Liver (tissue), 3 donors: ENCODE measurements around the gene SUCLG2.

ENCODE experiments used
- FOXA1 ChIP-seq: IDR thresholded peaks from 2 replicates; pipeline ENCODE4 v1.6.1; 2016; ENCODE audit warnings: antibody characterized with exemption
- GABPA ChIP-seq, 2 donors: IDR thresholded peaks in 1 of 2; conservative IDR thresholded peaks in 1 of 2; 2 replicates each; pipeline ENCODE4 v1.6.1; 2016; ENCODE audit warnings: antibody characterized with exemption in 2 of 2, mild to moderate bottlenecking in 1 of 2, moderate library complexity in 1 of 2
- HNF4A ChIP-seq, 2 donors: conservative IDR thresholded peaks; 2 replicates each; pipeline ENCODE4 v1.6.1; 2016; ENCODE audit warnings: antibody characterized with exemption in 2 of 2, mild to moderate bottlenecking in 2 of 2
- JUND ChIP-seq, 2 donors: IDR thresholded peaks; 2 replicates each; pipeline ENCODE4 v1.6.1; 2016; ENCODE audit warnings: antibody characterized with exemption in 2 of 2
- RAD21 ChIP-seq, 2 donors: IDR thresholded peaks; 2 replicates each; pipeline ENCODE4 v1.6.1; 2016; ENCODE audit warnings: antibody characterized with exemption in 2 of 2, mild to moderate bottlenecking in 2 of 2
- REST ChIP-seq: IDR thresholded peaks from 2 replicates; pipeline ENCODE4 v1.6.1; 2016; ENCODE audit warnings: antibody characterized with exemption, mild to moderate bottlenecking
- YY1 ChIP-seq: IDR thresholded peaks from 2 replicates; pipeline ENCODE4 v1.6.1; 2016; ENCODE audit warnings: antibody characterized with exemption, mild to moderate bottlenecking
- TF ChIP-seq, protein P1 (sequence below): fragments of 150-350 bp; IDR thresholded peaks from 2 replicates; pipeline ENCODE4 v1.5.1; 2017; ENCODE audit warnings: improper control_type of control experiment, low read depth, low read length; ENCODE audit not compliant: missing input control
- TF ChIP-seq, protein P2 (sequence below): IDR thresholded peaks from 2 replicates; pipeline ENCODE4 v1.6.1; 2016; ENCODE audit warnings: antibody characterized with exemption
- TF ChIP-seq, protein P3 (sequence below): IDR thresholded peaks from 2 replicates; pipeline ENCODE4 v1.6.1; 2016; ENCODE audit warnings: antibody characterized with exemption
- donor health status: healthy.
- donor health status: healthy.

DNA sequence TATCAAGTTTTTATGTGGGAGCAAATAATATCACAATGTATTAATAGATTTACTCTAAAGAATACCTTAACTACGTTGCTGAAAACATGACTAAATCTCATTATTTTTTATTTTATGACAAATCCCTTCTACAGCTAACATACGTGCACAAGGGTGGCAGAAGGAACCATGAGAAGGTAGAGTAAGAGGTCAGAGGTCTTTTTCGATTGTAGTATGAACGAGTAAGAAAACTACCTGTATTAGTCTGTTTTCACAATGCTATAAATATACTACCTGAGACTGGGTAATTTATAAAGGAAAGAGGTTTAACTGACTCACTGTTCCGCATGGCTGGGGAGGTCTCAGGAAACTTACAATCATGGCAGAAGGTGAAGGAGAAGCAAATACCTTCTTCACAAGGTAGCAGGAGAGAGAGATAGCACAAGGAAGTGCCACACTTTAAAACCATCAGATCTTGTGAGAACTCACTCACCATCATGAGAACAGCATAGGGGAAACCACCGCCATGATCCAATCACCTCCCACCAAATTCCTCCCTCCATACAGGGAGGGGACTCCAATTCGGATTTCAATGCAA, 95.3 kb downstream of the SUCLG2 start:
- TF ChIP-seq, protein P1, sequence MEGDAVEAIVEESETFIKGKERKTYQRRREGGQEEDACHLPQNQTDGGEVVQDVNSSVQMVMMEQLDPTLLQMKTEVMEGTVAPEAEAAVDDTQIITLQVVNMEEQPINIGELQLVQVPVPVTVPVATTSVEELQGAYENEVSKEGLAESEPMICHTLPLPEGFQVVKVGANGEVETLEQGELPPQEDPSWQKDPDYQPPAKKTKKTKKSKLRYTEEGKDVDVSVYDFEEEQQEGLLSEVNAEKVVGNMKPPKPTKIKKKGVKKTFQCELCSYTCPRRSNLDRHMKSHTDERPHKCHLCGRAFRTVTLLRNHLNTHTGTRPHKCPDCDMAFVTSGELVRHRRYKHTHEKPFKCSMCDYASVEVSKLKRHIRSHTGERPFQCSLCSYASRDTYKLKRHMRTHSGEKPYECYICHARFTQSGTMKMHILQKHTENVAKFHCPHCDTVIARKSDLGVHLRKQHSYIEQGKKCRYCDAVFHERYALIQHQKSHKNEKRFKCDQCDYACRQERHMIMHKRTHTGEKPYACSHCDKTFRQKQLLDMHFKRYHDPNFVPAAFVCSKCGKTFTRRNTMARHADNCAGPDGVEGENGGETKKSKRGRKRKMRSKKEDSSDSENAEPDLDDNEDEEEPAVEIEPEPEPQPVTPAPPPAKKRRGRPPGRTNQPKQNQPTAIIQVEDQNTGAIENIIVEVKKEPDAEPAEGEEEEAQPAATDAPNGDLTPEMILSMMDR = no peak
- TF ChIP-seq, protein P2, sequence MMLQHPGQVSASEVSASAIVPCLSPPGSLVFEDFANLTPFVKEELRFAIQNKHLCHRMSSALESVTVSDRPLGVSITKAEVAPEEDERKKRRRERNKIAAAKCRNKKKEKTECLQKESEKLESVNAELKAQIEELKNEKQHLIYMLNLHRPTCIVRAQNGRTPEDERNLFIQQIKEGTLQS = no peak
- TF ChIP-seq JUND (IDR thresholded peaks at IDR 0.05) (no peak), FOXA1 (no peak), YY1 (no peak), RAD21 (IDR thresholded peaks at IDR 0.05) (no peak), HNF4A (conservative IDR thresholded peaks at IDR 0.05) (no peak), GABPA (IDR thresholded peaks at IDR 0.05 in 1 of 2, conservative IDR thresholded peaks at IDR 0.05 in 1 of 2) (no peak), REST (no peak)
- TF ChIP-seq, protein P3, sequence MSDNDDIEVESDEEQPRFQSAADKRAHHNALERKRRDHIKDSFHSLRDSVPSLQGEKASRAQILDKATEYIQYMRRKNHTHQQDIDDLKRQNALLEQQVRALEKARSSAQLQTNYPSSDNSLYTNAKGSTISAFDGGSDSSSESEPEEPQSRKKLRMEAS = no peak
